ENCODE data around the gene TRPC4AP.

DNA sequence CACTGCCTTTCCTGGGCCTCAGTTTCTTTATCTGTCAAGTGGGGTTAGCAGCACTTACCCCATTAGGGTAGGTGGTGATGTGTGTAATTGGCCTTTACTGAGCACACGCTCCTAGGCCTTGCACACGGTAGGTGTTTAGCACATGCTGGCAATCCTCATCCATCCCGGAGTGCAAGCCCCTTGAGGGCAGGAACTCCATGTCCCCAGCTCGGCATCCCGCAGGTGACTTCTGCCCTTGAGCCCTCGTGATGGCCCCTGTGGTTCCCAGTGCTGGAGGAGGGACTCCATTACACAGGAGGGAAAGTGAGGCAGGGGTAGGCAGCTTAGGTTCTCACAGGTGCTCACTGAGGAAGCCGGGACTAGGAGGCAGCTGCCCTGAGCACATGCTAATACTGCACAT is 96.9 kb downstream of the TRPC4AP start:
- TF ChIP-seq, protein P1, sequence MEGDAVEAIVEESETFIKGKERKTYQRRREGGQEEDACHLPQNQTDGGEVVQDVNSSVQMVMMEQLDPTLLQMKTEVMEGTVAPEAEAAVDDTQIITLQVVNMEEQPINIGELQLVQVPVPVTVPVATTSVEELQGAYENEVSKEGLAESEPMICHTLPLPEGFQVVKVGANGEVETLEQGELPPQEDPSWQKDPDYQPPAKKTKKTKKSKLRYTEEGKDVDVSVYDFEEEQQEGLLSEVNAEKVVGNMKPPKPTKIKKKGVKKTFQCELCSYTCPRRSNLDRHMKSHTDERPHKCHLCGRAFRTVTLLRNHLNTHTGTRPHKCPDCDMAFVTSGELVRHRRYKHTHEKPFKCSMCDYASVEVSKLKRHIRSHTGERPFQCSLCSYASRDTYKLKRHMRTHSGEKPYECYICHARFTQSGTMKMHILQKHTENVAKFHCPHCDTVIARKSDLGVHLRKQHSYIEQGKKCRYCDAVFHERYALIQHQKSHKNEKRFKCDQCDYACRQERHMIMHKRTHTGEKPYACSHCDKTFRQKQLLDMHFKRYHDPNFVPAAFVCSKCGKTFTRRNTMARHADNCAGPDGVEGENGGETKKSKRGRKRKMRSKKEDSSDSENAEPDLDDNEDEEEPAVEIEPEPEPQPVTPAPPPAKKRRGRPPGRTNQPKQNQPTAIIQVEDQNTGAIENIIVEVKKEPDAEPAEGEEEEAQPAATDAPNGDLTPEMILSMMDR (IDR thresholded peaks at IDR 0.05) = no peak
- no peak for TF ChIP-seq POLR2A (IDR thresholded peaks at IDR 0.05)
